ES-I3 (cell line): ENCODE results near the gene EN1.

ENCODE experiments used
- H3K36me3 ChIP-seq: 2 replicates; pipeline ENCODE4 v1.6.1; 2013; ENCODE audit warnings: mild to moderate bottlenecking, low read length, control low read depth, moderate library complexity; ENCODE audit not compliant: insufficient read depth
- H3K4me1 ChIP-seq: 2 replicates; pipeline ENCODE4 v1.6.1; 2013; ENCODE audit warnings: mild to moderate bottlenecking, control low read depth, low read length; ENCODE audit not compliant: insufficient read depth
- H3K9ac ChIP-seq: 2 replicates; pipeline ENCODE4 v1.6.1; 2013; ENCODE audit warnings: low read depth, mild to moderate bottlenecking, low read length, moderate library complexity
- H3K9me3 ChIP-seq: 2 replicates; pipeline ENCODE4 v1.6.1; 2013; ENCODE audit warnings: mild to moderate bottlenecking, low read length, moderate library complexity; ENCODE audit not compliant: control insufficient read depth, insufficient read depth

EN1 gene

GRCh38 chr2:118842661-118843482 lies 4.6 kb downstream of the EN1 start:
- peaks cover 6% of the 10 kb centered on the region; the same call in 1 of the 2 replicates for H3K4me1 ChIP-seq
- no peaks in the 10 kb centered on the region for H3K36me3 ChIP-seq
- H3K9ac ChIP-seq: peak overlapping the region; percentile 24; the same call in 1 of the 2 replicates
- H3K9me3 ChIP-seq: no peaks in the 10 kb centered on the region

DNA sequence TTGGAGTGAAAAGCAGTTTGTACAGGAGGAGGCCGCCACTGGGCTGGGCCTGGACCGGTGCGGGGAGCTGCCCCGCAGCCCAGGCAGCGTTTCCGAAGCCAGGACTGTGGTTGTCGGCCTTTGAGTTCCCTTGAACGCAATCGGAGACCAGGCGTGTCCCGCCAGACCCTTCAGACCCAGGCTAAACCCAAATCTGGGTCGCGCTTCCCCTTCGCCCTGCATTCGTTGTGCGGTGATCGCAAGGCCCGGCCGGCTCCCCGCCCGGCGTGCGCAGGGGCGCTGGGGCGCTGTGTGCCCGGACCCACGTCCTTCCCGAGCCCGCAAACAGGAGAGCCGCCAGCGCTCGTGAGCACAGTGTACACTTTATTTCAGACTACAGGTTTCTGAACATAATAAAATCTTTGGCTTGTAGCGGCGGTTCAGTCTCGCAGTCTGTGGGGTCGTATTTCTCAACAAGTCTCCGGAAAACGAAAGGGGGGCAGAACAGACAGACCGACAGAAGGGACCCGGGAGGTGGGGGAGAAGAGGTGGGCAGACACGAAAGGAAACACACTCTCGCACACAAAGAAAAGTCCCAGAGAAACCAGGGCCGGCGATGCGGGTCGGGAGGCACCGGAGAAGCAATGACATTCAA lies 5.5 kb downstream of the EN1 start:
- H3K4me1 ChIP-seq: peaks cover 6% of the 10 kb centered on the region; the same call in 1 of the 2 replicates
- no peaks in the 10 kb centered on the region for H3K9me3 ChIP-seq
- no peaks in the 10 kb centered on the region for H3K36me3 ChIP-seq
- no peak overlapping the region; the same call in 1 of the 2 replicates for H3K9ac ChIP-seq

- Histone ChIP-seq H3K9me3 (no peaks in the 10 kb centered on the region), H3K4me1 (peaks cover 8% of the 10 kb centered on the region; the same call in 1 of the 2 replicates), H3K36me3 (no peaks in the 10 kb centered on the region), H3K9ac (no peak overlapping the region; the same call in 1 of the 2 replicates)
Observed at GRCh38 chr2:118841450-118841827, 6.0 kb downstream of the EN1 start.

GRCh38 chr2:118838741-118839455 lies 8.6 kb downstream of the EN1 start:
- Histone ChIP-seq H3K9me3 (no peaks in the 10 kb centered on the region), H3K9ac (no peak overlapping the region), H3K36me3 (no peaks in the 10 kb centered on the region), H3K4me1 (peaks cover 4% of the 10 kb centered on the region; the same call in 1 of the 2 replicates)

GRCh38 chr2:118837621-118838020 lies 9.8 kb downstream of the EN1 start:
- H3K9ac ChIP-seq: no peak overlapping the region
- H3K4me1 ChIP-seq: peaks cover 12% of the 10 kb centered on the region; the same call in 1 of the 2 replicates
- H3K9me3 ChIP-seq: no peaks in the 10 kb centered on the region
- no peaks in the 10 kb centered on the region for H3K36me3 ChIP-seq

DNA sequence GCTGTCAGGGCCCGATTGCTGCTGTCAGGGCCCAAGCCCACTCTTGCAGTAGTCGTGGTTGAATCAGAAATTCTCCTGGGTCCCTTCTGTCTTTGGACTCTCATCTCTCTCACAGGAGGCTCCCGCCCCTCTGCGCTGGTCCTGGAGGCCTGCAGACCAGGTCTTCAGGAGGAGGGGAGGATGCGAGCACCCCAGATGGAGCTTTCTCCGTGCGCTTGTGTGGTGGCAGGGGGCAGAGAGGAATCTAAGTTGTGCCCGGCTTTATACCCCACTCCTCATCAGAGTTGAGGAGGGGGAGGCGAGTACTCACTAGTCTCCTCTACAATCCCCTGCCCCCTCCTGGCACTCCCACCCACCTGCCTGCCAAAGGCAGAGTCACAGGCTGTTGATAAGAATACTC lies 10.4 kb downstream of the EN1 start:
- Histone ChIP-seq H3K9me3 (no peaks in the 10 kb centered on the region), H3K9ac (no peak overlapping the region), H3K4me1 (peaks cover 13% of the 10 kb centered on the region; the same call in 1 of the 2 replicates), H3K36me3 (no peaks in the 10 kb centered on the region)

DNA sequence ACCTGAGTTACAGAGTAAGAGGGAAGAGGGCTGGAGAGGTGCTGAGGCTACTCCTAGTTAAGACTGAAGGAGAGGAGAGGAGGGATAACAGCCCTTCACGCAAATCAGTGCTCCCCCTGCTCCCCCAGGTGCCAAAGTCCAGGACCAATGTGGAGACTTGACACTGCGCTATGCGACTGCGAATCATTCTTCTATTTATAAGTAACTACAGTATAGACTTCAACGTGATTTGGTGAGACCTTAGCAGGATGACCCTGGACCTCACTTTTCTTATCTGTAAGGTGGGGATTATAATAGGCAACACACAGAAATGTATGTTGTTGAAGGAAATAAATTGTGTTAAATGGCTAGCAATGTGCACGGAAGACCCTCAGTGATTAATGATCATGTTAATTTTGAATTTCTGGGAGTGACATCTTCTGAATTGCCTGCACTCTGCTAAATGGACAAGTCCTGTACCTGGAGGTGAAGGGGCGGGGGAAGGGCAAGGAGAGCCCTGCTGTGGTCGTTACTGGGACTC lies 11.0 kb downstream of the EN1 start:
- peaks cover 13% of the 10 kb centered on the region; the same call in 1 of the 2 replicates for H3K4me1 ChIP-seq
- H3K36me3 ChIP-seq: no peaks in the 10 kb centered on the region
- H3K9ac ChIP-seq: peak overlapping the region; percentile 53; the same call in 1 of the 2 replicates
- H3K9me3 ChIP-seq: no peaks in the 10 kb centered on the region

GRCh38 chr2:118835746-118836410 lies 11.6 kb downstream of the EN1 start:
- no peaks in the 10 kb centered on the region for H3K9me3 ChIP-seq
- H3K36me3 ChIP-seq: no peaks in the 10 kb centered on the region
- H3K9ac ChIP-seq: peak overlapping the region; percentile 53; the same call in 1 of the 2 replicates
- H3K4me1 ChIP-seq: peaks cover 13% of the 10 kb centered on the region; the same call in 1 of the 2 replicates

- no peaks in the 10 kb centered on the region for H3K36me3 ChIP-seq
- peak overlapping the region; percentile 53; the same call in 1 of the 2 replicates for H3K9ac ChIP-seq
- peaks cover 13% of the 10 kb centered on the region; the same call in 1 of the 2 replicates for H3K4me1 ChIP-seq
- H3K9me3 ChIP-seq: no peaks in the 10 kb centered on the region
Observed at GRCh38 chr2:118834901-118835745, 12.3 kb downstream of the EN1 start.

DNA sequence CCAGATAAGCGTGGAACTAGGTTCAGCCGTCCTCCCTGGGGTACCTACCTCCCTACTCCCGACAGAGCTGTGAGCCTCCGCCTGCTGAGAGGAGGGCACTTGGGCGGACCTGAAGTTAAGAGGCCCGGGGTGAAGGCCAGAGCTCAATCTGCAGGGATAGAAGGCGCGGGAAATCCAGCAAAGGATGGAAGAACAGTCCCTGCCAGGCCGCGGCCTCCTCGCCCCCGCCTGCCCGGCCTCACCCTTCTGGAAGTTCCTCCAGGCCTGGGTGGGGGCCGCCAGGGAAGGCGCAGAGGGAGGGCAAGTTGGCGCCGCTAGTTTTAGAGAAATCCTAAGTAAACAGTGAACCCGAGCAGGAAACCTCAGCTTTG lies 13.0 kb downstream of the EN1 start:
- Histone ChIP-seq H3K9ac (peak overlapping the region; percentile 53; the same call in 1 of the 2 replicates), H3K4me1 (peaks cover 13% of the 10 kb centered on the region; the same call in 1 of the 2 replicates), H3K36me3 (no peaks in the 10 kb centered on the region), H3K9me3 (no peaks in the 10 kb centered on the region)

GRCh38 chr2:118833716-118834439 lies 13.6 kb downstream of the EN1 start:
- Histone ChIP-seq H3K9ac (peak overlapping the region; percentile 53; the same call in 1 of the 2 replicates), H3K36me3 (no peaks in the 10 kb centered on the region), H3K9me3 (no peaks in the 10 kb centered on the region), H3K4me1 (peaks cover 13% of the 10 kb centered on the region; the same call in 1 of the 2 replicates)

DNA sequence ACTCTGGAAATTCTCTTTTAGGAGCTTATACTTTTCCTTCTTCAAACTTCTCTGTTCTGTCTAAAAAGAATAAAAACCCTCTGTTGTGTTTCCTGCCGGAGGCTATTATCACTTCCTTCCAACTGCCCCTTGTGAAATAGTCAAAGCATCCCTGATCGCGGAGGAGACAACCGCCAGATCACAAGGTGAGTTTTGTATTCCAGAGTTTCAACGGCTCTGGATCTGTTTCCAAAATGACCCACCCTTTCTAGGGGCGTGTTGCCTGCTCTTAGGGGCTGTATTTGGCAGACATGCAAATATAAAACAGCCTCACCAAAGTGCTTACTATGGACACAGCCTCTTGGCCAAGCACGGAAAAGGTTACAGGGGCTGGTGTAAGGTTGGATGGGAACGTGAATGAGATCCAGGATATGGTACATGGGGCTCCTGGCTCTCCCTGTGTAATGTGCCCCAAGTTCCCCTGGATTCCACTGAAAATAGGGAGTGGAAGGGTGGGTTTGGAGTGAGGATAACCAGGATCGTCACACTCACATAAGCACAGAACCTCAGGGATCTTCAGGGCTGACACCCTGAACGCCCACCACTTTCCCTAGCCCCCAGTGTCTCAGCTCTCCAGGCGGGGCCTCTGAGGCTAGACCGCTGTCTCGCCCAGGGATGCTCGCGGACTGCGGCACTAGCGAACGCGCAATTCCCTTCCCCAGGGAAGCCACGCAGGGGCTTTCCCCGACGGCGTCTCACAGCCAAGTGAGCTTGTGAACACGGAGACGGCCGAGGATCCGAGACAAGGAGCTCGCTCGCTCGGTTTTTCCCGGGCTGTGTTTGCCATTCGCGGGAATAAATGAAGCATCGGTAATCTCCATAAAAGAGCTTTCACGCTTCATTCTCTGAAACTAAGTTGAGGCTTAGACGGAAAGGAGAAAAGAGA lies 14.4 kb downstream of the EN1 start:
- Histone ChIP-seq H3K9me3 (no peaks in the 10 kb centered on the region), H3K4me1 (peaks cover 13% of the 10 kb centered on the region; the same call in 1 of the 2 replicates), H3K9ac (peak overlapping the region; percentile 53; the same call in 1 of the 2 replicates), H3K36me3 (no peaks in the 10 kb centered on the region)
